Activated B cell treated with CpG ODN at 0.5 μM for 24 hours (primary cell): Measurements from ENCODE around the gene DNAJC18. TPM values are rescaled to one million over a fixed set of nuclear protein-coding genes. Genes with fewer than 3 reads are reported as not detected.

ENCODE experiments used
- ATAC-seq: fragments of 200-7000 bp; cut with Tn5 transposase; one replicate; pipeline ENCODE4 v1.10.0; 2021; ENCODE audit warnings: low read depth, mild to moderate bottlenecking, moderate library complexity
- CTCF ChIA-PET: fragments of 350-600 bp; sonication (Branson Sonifier 250); formaldehyde crosslinking; loops from one replicate; lab custom pipeline; 2021; ENCODE audit warnings: antibody characterized with exemption; lab: Charles Lee
- POLR2A ChIA-PET: fragments of 350-600 bp; sonication (Branson Sonifier 250); formaldehyde crosslinking; loops from one replicate; lab custom pipeline; 2021; ENCODE audit warnings: antibody characterized with exemption; lab: Charles Lee
- DNase-seq: peaks from one replicate; pipeline ENCODE4 v3.0.0; 2022
- H3K27ac Mint-ChIP-seq: one replicate; pipeline ENCODE4 v1.8.0; 2020; ENCODE audit warnings: mixed read lengths
- H3K27me3 Mint-ChIP-seq: one replicate; pipeline ENCODE4 v1.8.0; 2021; ENCODE audit warnings: mixed read lengths
- H3K36me3 Mint-ChIP-seq: one replicate; pipeline ENCODE4 v1.8.0; 2021; ENCODE audit warnings: low read depth, mixed read lengths
- H3K4me1 Mint-ChIP-seq: one replicate; pipeline ENCODE4 v1.8.0; 2021; ENCODE audit warnings: mixed read lengths
- H3K4me3 Mint-ChIP-seq: one replicate; pipeline ENCODE4 v1.8.0; 2020; ENCODE audit warnings: mild to moderate bottlenecking, mixed read lengths
- H3K9me3 Mint-ChIP-seq: one replicate; pipeline ENCODE4 v1.8.0; 2020; ENCODE audit warnings: mixed read lengths
- CTCF ChIP-seq: fragments of 200-600 bp; IDR thresholded peaks from one replicate; pipeline ENCODE4 v1.8.0; 2022; ENCODE audit warnings: antibody characterized with exemption, mild to moderate bottlenecking
- intact Hi-C: fragments of 100-400 bp; cut with micrococcal nuclease; formaldehyde crosslinking; loops from one replicate; pipeline ENCODE4 v1.15.1; 2024
- total RNA-seq: library from RNA; stranded (reverse); gene quantifications from 2 replicates; pipeline ENCODE4 v1.2.3, GENCODE V29; 2022

Gene DNAJC18
- total RNA-seq, 1 donor from 2014 or later = 9.1 TPM

GRCh38 chr5:139371482-139372435 is 67.6 kb downstream of the DNAJC18 start:
- Mint-ChIP-seq H3K27me3 (no peaks in the 10 kb centered on the region), H3K36me3 (peaks cover 52% of the 10 kb centered on the region), H3K27ac (no peak overlapping the region), H3K9me3 (no peaks in the 10 kb centered on the region), H3K4me1 (no peaks in the 10 kb centered on the region), H3K4me3 (no peak overlapping the region)
- POLR2A ChIA-PET = no interaction called here
- TF ChIP-seq CTCF = no peak
- intact Hi-C loops = no loop called here
- CTCF ChIA-PET = no interaction called here
- ATAC-seq (no peak), DNase-seq (no peak)

GRCh38 chr5:139369181-139369580 is 70.1 kb downstream of the DNAJC18 start:
- Mint-ChIP-seq H3K4me3 (no peak overlapping the region), H3K36me3 (peaks cover 68% of the 10 kb centered on the region), H3K4me1 (no peaks in the 10 kb centered on the region), H3K9me3 (no peaks in the 10 kb centered on the region), H3K27ac (no peak overlapping the region), H3K27me3 (no peaks in the 10 kb centered on the region)
- ATAC-seq = no peak
- no peak for DNase-seq
- ChIA-PET CTCF (interaction anchor here (1.8 kb wide), 1 partner anchor 19 kb away, joined by 4 read pairs; no protein-coding TSS in a partner anchor), POLR2A (interaction anchor here (0.6 to 0.7 kb wide), 2 partner anchors 75 to 99 kb away, joined by 3 read pairs; partner anchors contain the start of gene MATR3)
- TF ChIP-seq CTCF = no peak
- intact Hi-C loops = loop anchor here (2.0 kb wide), 1 partner anchor 18 kb away; no protein-coding TSS in a partner anchor

- H3K9me3 Mint-ChIP-seq = no peaks in the 10 kb centered on the region
- ChIA-PET CTCF (interaction anchor here (1.8 kb wide), 1 partner anchor 19 kb away, joined by 4 read pairs; no protein-coding TSS in a partner anchor), POLR2A (interaction anchor here (0.7 to 1.2 kb wide), 2 partner anchors 27 to 75 kb away, joined by 3 read pairs; partner anchors contain the start of gene MATR3)
- ATAC-seq (no peak), DNase-seq (no peak)
- H3K4me3 Mint-ChIP-seq = no peak overlapping the region
- peak overlapping the region; percentile 41 for H3K27ac Mint-ChIP-seq
- intact Hi-C loops = loop anchor here (2.0 kb wide), 1 partner anchor 18 kb away; no protein-coding TSS in a partner anchor
- H3K36me3 Mint-ChIP-seq = peaks cover 69% of the 10 kb centered on the region
- no peaks in the 10 kb centered on the region for H3K27me3 Mint-ChIP-seq
- no peak for TF ChIP-seq CTCF
- no peaks in the 10 kb centered on the region for H3K4me1 Mint-ChIP-seq
Measured at GRCh38 chr5:139368613-139369012, 70.7 kb downstream of the DNAJC18 start.

GRCh38 chr5:139364466-139364865 is 74.9 kb downstream of the DNAJC18 start:
- intact Hi-C loops = no loop called here
- POLR2A ChIA-PET = interaction anchor here (1.2 kb wide), 1 partner anchor 22 kb away, joined by 3 read pairs; no protein-coding TSS in a partner anchor
- Mint-ChIP-seq H3K4me3 (no peak overlapping the region), H3K27ac (no peak overlapping the region), H3K9me3 (no peaks in the 10 kb centered on the region), H3K4me1 (peaks cover 2% of the 10 kb centered on the region), H3K27me3 (no peaks in the 10 kb centered on the region), H3K36me3 (peaks cover 51% of the 10 kb centered on the region)
- no peak for TF ChIP-seq CTCF
- CTCF ChIA-PET = interaction anchor here (1.0 kb wide), 1 partner anchor 10 kb away, joined by 3 read pairs; no protein-coding TSS in a partner anchor
- DNase-seq (no peak), ATAC-seq (no peak)

GRCh38 chr5:139363937-139364336 is 75.4 kb downstream of the DNAJC18 start:
- Mint-ChIP-seq H3K27me3 (no peaks in the 10 kb centered on the region), H3K27ac (no peak overlapping the region), H3K4me3 (no peak overlapping the region), H3K9me3 (no peaks in the 10 kb centered on the region), H3K4me1 (peaks cover 2% of the 10 kb centered on the region), H3K36me3 (peaks cover 48% of the 10 kb centered on the region)
- DNase-seq (no peak), ATAC-seq (no peak)
- intact Hi-C loops = no loop called here
- TF ChIP-seq CTCF = no peak
- ChIA-PET CTCF (interaction anchor here (1.0 kb wide), 1 partner anchor 10 kb away, joined by 3 read pairs; no protein-coding TSS in a partner anchor), POLR2A (interaction anchor here (0.5 to 1.2 kb wide), 2 partner anchors 13 to 22 kb away, joined by 3 read pairs; no protein-coding TSS in a partner anchor)
